ENCODE measurements around the gene P2RX6. TPM values are rescaled to one million over a fixed set of nuclear protein-coding genes. Genes with fewer than 3 reads are reported as not detected.

Gene P2RX6
- total RNA-seq, 1 donor from 2014 or later: 0.41 TPM

DNA sequence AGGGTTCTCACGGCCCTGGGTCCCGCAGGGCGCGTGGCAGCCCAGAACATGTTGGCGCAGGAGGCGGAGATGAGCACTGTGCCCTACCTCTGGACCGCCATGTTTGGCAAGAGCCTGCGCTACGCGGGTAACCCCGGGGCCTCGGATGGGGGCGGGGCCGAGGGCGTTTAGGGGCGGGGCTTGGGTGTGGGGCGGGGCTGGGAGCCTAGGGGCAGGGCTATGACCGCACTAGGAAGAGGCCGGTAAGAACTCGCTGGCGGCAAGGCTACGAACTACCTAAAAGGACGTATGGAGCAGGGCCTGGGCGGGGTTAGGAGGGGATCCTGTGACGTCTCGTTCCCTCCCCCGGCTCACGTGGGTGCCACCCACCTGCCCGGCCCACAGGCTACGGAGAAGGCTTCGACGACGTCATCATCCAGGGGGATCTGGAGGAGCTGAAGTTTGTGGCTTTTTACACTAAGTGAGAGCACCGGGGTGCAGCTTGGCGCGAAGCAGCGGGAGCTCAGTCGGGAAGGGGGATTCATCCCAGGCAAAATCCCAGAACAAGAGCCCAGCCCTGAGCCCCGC is 35.6 kb upstream of the P2RX6 start:
- DNase-seq (ENCODE audit: low spot score in 2 of 2) (peak in 1 of 2 donors; percentile 86), FAIRE-seq (no peak)

DNA sequence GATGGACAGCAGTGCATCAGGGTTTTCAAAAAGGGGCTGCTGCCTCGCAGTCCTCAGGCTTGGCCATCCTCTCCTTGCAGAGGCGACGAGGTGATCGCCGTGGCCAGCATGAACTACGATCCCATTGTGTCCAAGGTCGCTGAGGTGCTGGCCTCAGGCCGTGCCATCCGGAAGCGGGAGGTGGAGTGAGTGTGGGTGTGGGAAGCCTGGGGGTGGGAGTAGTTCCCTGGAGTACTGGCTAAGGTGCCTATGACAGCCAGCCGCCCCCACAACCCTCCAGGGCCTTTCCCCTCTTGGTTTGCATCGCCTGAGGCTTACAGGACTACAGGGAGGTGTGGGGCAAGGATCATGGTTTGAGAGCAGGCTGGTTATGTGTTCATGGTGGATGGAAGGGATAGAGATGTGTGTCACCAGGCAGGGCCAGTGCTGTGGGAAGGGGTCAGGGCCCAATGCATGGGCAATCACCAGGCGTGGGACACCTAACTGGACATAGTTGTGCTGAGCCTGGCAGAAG is 35.0 kb upstream of the P2RX6 start:
- FAIRE-seq (no peak), DNase-seq (ENCODE audit: low spot score in 2 of 2) (no peak)

DNA sequence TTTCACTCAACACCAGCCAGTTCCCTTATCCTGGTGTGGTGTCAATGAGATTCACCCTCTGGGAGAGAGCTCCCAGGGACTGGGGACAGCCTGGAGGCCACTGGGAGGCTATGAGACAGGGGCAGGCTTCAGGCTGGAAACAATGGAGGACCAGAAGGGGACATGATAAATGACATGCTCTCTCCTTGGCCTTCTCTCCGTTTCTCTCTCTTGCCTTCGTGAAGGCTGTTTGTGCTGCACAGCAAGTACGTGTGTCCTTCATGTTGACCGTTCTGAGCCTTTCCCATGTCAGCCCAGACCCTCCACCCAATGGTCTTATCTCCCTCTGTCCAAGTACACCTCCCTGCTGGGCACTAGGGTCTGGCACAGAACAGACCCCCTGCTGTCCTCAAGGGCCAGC is 34.4 kb upstream of the P2RX6 start:
- no peak for DNase-seq (ENCODE audit: low spot score in 2 of 2)
- FAIRE-seq: no peak

DNA sequence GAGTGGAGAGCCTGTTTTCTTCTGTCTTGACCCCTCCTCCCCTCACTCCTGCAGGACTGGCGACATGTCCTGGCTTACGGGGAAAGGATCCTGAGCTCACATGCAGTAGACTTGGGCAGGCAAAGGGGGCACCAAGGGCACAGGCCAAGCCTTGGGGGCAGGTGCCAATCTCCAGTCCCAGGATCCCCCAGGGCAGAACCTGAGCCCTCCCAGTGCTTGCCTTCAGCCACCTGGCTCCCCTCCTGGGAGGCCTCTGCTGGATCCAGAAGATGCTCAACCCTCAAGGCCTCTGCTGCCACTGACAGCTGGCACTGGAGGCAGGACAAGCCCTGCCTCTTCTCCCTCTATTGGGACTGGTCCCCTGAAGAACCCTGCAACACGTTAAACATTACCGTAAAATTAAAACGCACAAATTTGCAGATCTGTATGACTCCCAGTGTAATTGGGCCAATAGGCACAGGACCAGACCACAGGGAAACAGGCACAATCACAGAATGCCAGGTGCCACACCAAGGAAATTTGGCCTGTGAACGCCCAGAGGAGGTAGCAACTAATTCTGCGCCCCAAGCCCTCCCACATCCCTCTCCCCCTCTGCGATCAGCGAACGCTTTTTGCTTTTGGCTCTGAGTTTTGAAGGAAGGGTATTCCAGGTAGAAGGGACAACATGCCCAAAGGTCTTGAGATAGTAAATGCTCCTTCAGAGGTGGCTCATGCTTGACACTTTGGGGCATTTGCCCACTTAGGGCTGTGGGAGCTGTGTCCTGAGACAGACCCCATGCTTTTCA is 33.8 kb upstream of the P2RX6 start:
- DNase-seq (ENCODE audit: low spot score in 2 of 2) (no peak), FAIRE-seq (no peak)

DNA sequence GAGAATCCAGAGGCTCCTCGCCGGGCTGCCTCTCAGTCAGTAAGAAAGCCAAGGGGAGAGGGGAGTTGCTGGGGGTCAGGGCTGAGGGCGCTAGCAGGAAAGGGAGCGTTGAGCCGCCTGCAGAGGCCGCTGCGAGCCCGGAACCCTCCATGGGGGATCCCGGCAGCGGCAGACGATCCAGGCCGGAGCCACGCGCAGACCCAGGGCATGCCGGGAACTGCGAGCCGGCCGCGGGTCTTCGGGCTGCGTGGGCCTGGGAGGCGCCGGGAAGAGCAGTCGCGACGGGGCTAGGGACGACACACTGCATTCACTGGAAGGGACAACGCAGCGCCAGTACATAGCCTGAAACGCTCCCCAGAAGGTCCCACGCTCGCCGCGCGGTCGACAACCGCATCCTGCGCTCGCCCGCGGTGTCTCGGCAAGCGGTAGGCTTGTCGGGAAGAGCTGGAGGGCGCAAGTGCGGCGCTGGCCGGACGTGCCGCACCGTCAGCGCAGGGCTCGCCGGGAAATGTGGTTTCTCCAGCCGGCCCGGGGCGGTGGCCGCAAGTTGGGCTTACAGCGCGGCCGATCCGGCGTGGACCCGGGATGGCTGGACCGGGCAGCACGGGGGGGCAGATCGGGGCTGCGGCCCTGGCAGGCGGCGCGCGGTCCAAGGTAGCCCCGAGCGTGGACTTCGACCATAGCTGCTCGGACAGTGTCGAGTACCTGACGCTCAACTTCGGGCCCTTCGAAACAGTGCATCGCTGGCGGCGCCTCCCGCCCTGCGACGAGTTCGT is 33.0 kb upstream of the P2RX6 start, which contains the start of gene LZTR1:
TSS of gene LZTR1 (plus strand) at position 511 of the 776 bp plus-strand sequence. CDS start at position 586, 75 bp downstream.
- FAIRE-seq (no peak), DNase-seq (ENCODE audit: low spot score in 2 of 2) (peak; percentile 92 to 93)

DNA sequence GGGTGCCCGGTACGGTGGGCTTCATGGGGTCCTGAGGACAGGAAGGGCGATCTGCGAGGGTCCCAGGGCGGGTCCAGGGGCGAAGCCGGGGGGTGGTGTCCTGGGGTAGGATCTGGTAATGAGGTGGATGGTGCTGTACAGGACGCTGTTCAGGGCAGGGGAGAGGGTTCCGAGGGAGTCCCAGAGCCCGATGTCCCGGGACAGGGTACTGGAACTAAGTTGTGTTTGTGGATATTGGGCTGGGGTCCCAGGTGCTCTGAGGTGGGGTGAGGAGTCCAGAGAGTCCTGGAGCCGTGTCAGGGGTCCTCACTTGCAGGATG is 32.4 kb upstream of the P2RX6 start:
- DNase-seq (ENCODE audit: low spot score in 2 of 2): no peak
- no peak for FAIRE-seq

DNA sequence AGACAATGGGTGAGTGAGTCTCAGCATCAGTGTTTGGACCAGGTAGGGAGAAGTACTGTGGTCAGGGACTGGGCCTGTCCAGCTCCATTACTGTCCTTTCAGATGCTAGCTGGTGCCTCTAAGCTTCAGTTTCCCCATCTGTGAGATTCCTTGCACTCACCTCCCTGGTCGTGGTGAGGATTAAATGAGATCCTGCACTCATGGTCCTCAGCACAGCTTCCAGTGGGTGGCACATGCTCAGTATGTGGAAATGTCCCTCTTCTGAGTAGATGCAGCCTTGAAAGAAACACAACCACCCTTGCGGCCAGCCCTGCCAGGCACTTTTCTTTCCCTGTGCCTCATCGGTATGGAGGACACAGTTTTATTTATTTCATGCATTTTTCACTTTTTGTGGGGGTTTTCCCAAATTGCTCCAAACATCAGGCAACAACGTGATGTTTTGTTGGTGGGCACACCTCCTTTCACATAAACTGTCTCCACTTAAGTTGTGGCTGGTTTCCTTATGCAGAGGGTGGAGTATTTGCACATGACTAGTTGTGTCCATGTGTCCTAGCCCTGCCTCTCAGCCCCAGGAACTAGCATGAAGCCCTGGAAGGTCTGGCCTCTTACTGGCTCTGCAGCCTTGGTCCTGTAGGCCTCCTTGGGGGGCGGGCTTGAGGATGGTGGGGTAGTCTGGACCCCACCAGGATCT is 31.7 kb upstream of the P2RX6 start:
- FAIRE-seq (no peak), DNase-seq (ENCODE audit: low spot score in 2 of 2) (no peak)

DNA sequence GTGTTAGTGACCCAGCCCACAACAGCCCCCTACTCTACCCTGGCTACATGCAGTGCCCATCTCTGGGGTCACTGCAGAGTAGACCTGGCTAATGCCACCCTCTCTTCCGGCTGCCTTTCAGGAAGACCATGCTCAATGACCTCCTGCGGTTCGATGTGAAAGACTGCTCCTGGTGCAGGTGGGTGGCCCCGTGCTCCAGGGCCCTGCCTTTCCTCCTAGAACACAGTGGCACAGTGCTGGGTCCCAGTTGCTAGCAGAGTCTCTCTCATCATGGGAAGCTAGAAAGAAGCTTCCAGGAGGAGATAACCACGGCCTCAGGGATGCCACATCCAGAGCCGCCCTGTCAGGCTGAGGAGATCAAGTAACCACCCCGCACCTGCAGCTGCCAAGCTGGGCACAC is 29.2 kb upstream of the P2RX6 start:
- DNase-seq (ENCODE audit: low spot score in 2 of 2) (no peak), FAIRE-seq (no peak)

DNA sequence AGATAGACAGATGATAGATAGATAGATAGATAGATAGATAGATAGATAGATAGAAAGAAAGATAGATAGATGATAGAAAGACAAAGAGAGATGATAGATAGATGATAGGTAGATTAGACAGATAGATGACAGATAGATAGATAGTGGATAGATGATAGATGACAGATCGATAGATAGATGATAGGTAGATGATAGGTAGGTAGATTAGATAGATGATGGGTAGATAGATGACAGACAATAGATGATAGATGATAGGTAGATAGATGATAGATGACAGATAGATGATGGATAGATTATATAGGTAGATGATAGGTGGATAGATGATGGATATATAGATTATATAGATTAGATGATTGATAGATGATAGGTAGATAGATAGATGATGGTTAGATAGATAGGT is 28.6 kb upstream of the P2RX6 start:
- no peak for FAIRE-seq
- DNase-seq (ENCODE audit: low spot score in 2 of 2): no peak

DNA sequence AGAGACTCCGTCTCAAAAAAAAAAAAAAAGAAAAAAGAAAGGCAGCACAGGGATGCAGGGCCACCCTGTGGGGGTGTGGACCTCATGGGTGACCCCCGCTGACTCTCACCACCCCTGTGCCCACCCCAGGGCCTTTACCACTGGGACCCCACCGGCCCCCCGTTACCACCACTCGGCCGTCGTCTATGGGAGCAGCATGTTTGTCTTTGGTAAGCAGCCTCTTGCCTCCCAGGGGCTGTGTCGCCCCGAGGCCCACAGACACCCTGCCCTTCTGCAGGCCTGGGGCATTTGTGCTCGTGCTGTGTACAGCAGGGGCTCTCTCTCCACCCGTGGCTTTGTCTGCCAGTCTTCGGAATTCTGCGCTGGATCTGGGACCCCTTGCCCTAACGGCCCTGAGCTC is 27.6 kb upstream of the P2RX6 start:
- no peak for FAIRE-seq
- no peak for DNase-seq (ENCODE audit: low spot score in 2 of 2)

DNA sequence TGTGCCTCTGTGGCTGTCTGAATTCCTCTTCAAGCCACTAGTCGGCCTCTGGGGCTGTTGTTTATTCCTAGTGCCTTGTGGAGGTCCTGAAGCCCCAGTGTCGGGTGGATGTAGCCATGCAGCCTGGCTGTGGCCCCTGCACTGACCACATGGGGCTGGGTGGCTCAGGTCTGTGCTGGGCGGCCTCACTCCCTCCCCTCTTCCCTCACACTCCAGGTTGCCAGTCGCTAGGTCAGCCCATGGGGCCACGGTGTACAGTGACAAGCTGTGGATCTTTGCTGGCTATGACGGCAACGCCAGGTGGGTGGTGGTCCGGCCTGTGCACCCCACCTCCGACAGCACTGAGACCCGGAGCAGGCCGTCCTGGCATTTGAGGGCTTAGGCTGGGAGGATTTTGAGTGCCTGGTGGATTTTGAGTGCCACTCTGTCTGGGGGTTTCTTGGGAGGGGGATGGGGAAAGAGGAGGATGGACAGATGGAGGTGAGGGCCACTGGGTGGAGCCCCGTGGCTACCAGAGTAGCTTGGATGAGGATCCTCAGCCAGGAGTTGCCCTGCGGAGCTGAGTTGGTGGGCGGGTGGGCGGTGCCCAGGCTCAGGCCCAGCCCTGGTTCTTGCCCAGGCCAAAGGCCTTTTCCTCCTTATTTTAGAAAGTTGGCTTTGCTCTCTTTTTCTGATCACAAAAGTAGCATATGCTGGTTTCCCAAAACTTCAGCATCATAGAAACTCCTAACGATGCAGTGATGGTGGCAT is 26.2 kb upstream of the P2RX6 start:
- DNase-seq (ENCODE audit: low spot score in 2 of 2) (no peak), FAIRE-seq (no peak)

DNA sequence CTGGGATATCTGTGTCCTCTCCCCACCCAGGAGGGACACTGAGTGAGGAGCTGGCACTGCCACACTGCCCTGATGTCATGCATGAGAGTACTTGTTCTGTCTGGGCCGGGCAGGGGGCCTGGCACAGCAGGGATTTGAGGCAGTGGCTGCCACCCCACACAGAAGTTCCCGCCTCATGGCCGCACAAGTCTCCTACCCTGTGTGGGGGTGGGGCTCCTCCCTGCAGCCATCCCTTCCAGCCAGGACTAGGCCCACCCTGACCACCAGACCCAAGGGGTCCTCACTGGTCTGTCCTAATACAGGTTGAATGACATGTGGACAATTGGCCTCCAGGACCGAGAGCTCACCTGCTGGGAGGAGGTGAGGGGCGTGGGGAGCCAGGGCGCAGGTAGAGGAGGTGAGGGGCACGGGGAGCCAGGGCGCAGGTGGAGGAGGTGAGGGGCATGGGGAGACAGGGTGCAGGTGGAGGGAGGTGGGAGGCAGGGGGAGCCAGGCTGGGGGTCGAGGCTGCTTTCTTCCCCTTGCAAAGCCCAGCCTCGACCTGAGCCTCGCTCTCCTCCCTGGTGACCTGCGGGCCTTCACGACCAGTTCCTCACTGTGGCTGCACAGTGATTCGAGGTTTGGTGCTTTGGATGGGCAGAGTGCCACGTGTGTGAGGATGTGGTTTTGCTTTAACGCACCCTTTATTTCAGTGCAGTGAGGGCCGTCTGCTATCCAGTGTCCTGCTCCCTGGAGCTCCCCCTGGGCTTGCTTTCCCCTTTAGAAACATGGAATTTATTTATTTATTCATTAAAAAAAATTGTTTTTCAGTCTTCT is 25.4 kb upstream of the P2RX6 start:
- FAIRE-seq (no peak), DNase-seq (ENCODE audit: low spot score in 2 of 2) (no peak)

DNA sequence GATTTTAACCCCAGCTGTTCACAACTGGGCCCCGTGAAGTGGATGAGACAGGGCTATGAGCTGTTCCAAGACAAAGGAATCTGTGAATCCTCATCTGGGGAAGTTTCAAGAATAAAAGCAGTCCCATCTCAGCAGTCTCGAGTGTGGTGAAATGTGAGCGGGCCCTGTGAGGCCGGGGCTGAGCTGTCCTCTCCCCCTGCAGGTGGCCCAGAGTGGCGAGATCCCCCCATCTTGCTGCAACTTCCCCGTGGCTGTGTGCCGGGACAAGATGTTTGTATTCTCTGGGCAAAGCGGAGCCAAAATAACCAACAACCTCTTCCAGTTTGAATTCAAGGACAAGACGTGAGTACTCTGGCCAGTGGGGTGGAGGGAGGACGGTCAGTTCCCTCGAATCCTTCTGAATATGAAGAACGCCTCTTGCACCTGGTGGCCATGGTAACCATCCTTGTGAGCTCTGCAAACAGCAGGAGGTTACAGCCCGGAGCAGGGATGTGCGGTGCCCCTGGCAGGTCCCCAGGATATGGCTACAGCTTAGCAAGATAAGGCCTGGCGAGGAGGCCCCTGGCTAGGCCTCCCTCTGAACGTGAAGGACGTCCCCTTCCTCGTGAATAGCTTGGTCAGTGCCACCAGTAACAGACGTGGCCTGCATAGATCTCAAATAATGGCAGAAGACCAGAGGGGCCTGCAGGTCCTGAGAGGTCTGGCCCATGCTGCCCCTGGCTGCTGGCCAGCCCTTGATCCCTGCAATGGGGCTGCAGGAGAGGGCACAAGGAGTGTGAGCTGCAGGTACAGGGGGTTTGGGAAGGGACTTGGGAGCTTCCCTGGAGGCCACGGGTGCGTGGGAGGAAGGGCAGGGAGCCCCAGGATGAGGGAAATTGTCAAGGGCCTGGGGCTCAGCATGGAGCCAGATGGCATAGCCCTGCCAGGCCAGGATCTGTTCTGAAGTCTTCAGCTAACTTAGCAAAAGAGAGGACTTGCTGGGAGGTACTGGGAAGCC is 24.5 kb upstream of the P2RX6 start:
- DNase-seq (ENCODE audit: low spot score in 2 of 2): no peak
- FAIRE-seq: no peak

DNA sequence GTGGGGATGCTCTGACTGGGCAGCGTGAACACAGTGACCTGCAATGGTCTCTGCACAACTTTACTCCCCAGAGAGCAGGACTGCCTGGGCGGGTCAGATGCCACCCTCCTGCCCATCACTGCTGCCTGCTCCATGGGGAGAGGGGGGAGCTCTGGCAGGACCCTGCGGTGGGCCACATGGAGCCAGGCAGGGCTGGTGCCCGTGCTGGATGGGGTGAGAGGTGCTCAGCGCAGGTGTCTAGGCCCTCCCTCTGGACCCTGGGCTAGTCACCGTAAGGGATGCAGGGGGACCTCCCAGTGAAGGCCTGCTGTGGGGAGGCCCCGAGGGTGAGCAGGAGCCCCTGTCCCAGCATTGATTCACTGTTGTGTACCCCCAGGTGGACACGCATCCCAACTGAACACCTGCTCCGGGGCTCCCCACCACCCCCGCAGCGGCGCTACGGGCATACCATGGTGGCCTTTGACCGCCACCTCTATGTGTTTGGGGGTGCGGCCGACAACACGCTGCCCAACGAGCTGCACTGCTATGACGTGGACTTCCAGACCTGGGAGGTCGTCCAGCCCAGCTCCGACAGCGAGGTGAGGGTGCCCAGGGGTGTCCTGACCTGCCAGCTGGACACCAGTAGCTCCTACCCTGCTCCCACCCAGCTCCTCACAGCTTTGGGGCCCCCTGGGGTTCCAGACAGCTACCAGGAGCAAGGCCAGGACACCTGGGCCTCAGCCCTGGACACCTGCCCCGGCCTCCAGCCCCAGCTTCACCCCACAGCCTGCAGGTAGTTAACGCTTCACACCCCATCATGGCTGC is 23.5 kb upstream of the P2RX6 start:
- no peak for DNase-seq (ENCODE audit: low spot score in 2 of 2)
- FAIRE-seq: no peak

DNA sequence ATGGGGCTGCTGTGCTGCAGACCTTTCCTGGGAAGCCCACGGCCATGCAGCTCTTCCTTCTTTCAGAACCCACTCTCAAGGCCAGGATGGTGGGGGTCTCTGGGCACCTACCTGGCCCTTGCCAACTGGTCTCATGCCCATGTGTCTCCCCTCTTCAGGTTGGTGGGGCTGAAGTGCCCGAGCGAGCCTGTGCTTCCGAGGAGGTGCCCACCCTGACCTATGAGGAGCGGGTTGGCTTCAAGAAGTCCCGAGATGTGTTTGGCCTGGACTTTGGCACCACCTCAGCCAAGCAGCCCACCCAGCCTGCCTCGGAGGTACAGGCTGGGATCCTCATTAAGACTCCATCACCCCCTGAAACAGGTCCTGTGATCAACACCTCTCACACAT is 22.9 kb upstream of the P2RX6 start:
- no peak for DNase-seq (ENCODE audit: low spot score in 2 of 2)
- FAIRE-seq: no peak

DNA sequence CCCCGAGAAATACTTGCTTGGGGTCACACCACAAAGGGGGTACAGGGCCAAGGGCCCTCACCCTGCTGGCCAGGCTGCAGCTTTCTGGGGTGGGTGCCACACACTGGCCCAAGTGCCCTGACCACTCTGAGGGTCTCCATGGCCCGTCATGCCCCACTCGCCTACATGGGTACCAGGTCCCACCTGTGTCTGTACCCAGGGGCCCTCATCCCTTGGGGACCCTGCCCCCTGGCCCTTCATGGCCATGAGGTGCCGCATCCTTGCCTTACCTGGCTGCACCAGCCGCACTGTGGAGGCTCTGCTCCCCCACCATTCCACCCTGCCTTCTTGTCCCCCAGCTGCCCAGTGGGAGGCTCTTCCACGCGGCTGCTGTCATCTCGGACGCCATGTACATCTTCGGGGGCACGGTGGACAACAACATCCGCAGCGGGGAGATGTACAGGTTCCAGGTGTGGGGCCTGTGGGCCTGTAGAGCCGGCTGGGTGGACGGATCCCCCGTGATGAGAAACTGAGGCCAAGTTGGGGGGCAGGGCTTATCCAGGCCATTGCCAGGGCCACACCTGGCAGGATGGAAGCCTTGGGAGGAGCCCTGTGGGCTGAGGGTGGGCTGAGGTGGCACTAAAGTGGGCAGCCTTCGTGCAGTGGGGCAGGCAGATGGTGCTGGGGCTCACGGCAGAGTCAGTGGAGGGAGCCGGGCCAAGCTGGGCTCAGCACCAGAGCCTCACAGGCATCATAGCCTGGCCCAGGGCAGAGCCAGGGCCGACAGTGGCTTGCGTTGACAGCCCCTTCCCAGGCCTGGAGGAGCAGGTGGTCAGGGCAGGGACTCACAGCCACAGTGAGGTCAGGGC is 22.3 kb upstream of the P2RX6 start:
- DNase-seq (ENCODE audit: low spot score in 2 of 2) (no peak), FAIRE-seq (no peak)

Data from frontal cortex (tissue), 4 donors.